Tibial nerve (tissue), 4 donors: Measurements from ENCODE around the gene PPP6R1. TPM values are rescaled to one million over a fixed set of nuclear protein-coding genes. Genes with fewer than 3 reads are reported as not detected.

Experiments
- DNase-seq, 2 donors: peaks; one replicate each; pipeline ENCODE4 v3.0.0-alpha.2; 2019; ENCODE audit warnings: low spot score in 2 of 2
- H3K27ac ChIP-seq, 4 donors: fragments of 200-600 bp; sonication (generic) in 3 of 4; one replicate each; pipeline ENCODE4 v1.5.1; 2017 to 2019; ENCODE audit warnings: mild to moderate bottlenecking in 1 of 4
- H3K27me3 ChIP-seq, 2 donors: fragments of 200-600 bp; sonication (generic) in 1 of 2; one replicate each; pipeline versions ENCODE4 v1.5.1 to v1.6.0; 2017 to 2019
- H3K36me3 ChIP-seq, 3 donors: fragments of 200-600 bp; sonication (generic); one replicate each; pipeline ENCODE4 v1.5.1; 2018 to 2019
- H3K4me1 ChIP-seq, 4 donors: fragments of 200-600 bp; sonication (generic) in 3 of 4; one replicate each; pipeline ENCODE4 v1.5.1; 2017 to 2019
- H3K4me3 ChIP-seq, 4 donors: fragments of 200-600 bp; sonication (generic) in 3 of 4; one replicate each; pipeline ENCODE4 v1.5.1; 2017 to 2019; ENCODE audit warnings: mild to moderate bottlenecking in 1 of 4, moderate library complexity in 1 of 4
- H3K9me3 ChIP-seq, 4 donors: fragments of 200-600 bp; sonication (generic) in 3 of 4; one replicate each; pipeline ENCODE4 v1.5.1; 2017 to 2019
- EP300 ChIP-seq, 2 donors: sonication (generic); formaldehyde crosslinking; IDR thresholded peaks; one replicate each; pipeline ENCODE4 v1.6.1; 2017; ENCODE audit warnings: antibody characterized with exemption in 2 of 2, mild to moderate bottlenecking in 1 of 2
- POLR2A ChIP-seq, 2 donors: fragments of 450-650 bp; IDR thresholded peaks; one replicate each; pipeline ENCODE4 v1.6.1; 2017; ENCODE audit warnings: antibody characterized with exemption in 2 of 2, mild to moderate bottlenecking in 2 of 2, moderate library complexity in 2 of 2
- WGBS, 2 donors: methylation state at CpG; one replicate each; pipeline ENCODE4 v1.1.5; 2018; 5-methylcytosine and 5-hydroxymethylcytosine counted together
- total RNA-seq, 4 donors: library from RNA; depleted of rRNA; stranded (reverse); fragments of >200 nt; gene quantifications; one replicate each; pipeline ENCODE4 v1.1.0, GENCODE V29; 2016
- TF ChIP-seq, protein P1 (sequence below), 5 experiments: fragments of 200-600 bp in 3 of 5; fragments of 450-650 bp in 2 of 5; sonication (generic) in 3 of 5; IDR thresholded peaks; one replicate each; pipeline ENCODE4 v1.5.1; 2016 to 2019; ENCODE audit warnings: antibody characterized with exemption in 5 of 5, mild to moderate bottlenecking in 3 of 5, moderate library complexity in 2 of 5

PPP6R1 gene
- total RNA-seq, 4 donors from 2014 or later, result 35.4 to 56.7 (median 40.7) TPM

DNA sequence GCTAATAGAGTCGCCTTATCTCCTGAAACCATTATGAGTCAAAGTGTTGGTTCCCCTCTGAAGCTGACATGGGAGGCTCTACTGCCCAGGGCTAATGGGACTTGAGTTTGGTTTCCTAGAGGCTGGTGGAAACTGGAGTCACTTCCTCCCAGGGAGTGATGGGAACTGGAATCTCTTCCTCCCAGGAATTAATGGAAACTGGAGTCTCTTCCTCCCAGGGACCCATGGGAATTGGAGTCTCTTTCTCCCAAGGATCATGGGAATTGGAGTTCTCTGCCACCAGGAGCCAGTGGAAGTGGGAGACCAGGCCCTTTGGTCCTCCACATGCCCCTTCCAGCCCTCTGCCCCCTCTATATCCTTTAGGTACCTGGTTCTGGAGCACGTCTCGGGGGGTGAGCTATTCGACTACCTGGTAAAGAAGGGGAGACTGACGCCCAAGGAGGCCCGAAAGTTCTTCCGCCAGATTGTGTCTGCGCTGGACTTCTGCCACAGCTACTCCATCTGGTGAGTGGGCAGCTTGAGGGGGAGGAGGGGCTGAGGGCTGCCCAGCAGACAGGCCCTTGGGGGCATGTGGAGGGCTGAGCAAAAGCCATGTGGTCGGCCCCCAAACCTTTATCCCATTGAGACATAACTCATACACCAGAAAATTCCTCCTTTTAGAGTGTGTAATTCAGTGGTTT is 30.4 kb upstream of the PPP6R1 start:
- DNase-seq, result no peak
- TF ChIP-seq EP300 (IDR thresholded peaks at IDR 0.05) (no peak), POLR2A (IDR thresholded peaks at IDR 0.05) (no peak)
- TF ChIP-seq, protein P1, sequence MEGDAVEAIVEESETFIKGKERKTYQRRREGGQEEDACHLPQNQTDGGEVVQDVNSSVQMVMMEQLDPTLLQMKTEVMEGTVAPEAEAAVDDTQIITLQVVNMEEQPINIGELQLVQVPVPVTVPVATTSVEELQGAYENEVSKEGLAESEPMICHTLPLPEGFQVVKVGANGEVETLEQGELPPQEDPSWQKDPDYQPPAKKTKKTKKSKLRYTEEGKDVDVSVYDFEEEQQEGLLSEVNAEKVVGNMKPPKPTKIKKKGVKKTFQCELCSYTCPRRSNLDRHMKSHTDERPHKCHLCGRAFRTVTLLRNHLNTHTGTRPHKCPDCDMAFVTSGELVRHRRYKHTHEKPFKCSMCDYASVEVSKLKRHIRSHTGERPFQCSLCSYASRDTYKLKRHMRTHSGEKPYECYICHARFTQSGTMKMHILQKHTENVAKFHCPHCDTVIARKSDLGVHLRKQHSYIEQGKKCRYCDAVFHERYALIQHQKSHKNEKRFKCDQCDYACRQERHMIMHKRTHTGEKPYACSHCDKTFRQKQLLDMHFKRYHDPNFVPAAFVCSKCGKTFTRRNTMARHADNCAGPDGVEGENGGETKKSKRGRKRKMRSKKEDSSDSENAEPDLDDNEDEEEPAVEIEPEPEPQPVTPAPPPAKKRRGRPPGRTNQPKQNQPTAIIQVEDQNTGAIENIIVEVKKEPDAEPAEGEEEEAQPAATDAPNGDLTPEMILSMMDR (IDR thresholded peaks at IDR 0.05), result no peak
- no peak overlapping the region for H3K4me3 ChIP-seq
- H3K27me3 ChIP-seq, result no peaks in the 10 kb centered on the region
- peaks cover 0 to 21% (median 2%) of the 10 kb centered on the region in 4 donors for H3K4me1 ChIP-seq
- peaks cover 0 to 10% (median 0%) of the 10 kb centered on the region in 3 donors for H3K36me3 ChIP-seq
- H3K9me3 ChIP-seq, result no peaks in the 10 kb centered on the region
- no peak overlapping the region for H3K27ac ChIP-seq
- WGBS, 2 donors, result 76 to 92% methylated on average over 3 to 8 of the region's 9 CpGs

DNA sequence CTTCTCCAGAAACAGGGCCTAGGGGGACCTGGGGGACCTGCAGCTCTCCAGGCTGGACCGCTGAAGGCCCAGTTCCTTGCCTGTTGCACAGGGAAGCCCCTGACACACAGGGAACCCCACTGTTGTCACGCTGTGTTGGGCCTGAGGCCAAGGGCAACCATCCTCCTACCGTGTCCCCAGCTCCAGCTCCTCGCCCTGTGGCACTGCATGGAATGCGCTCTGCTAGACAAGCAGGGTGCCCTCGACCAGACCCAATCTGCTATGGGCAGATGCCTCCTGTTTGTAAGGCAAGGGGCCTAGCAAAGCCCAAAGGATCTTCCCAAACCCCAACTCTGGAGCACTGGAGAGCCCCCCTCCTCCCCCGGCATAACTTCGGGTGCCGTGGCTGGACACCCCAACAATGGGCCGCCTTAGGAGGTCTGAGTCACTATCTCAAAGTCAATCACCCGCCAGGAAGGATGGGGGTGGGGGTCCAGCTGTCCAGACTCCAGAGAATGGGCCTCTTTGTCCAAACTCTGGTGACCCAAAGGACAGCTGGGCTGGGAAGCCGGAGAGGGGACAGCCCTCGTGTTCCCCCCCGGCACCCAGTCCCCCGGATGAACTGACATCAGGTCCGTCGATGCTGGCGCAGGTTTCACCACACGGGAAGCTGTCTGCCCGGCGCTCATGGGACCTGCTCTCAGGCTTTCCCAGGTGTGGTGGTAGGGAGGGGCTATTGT is 28.7 kb upstream of the PPP6R1 start:
- Histone ChIP-seq H3K27ac (peak overlapping the region in 3 of 4 donors; percentile 19 to 65 (median 49)), H3K27me3 (peaks cover 0 to 4% of the 10 kb centered on the region in 2 donors), H3K4me1 (peaks cover 0 to 31% (median 2%) of the 10 kb centered on the region in 4 donors), H3K9me3 (no peaks in the 10 kb centered on the region), H3K4me3 (no peak overlapping the region), H3K36me3 (no peaks in the 10 kb centered on the region)
- 48 to 49% methylated on average over 9 to 17 of the region's 21 CpGs for WGBS, 2 donors
- no peak for DNase-seq
- no peak for TF ChIP-seq EP300 (IDR thresholded peaks at IDR 0.05)
- TF ChIP-seq, protein P1 (IDR thresholded peaks at IDR 0.05), result no peak
- no peak for TF ChIP-seq POLR2A (IDR thresholded peaks at IDR 0.05)

DNA sequence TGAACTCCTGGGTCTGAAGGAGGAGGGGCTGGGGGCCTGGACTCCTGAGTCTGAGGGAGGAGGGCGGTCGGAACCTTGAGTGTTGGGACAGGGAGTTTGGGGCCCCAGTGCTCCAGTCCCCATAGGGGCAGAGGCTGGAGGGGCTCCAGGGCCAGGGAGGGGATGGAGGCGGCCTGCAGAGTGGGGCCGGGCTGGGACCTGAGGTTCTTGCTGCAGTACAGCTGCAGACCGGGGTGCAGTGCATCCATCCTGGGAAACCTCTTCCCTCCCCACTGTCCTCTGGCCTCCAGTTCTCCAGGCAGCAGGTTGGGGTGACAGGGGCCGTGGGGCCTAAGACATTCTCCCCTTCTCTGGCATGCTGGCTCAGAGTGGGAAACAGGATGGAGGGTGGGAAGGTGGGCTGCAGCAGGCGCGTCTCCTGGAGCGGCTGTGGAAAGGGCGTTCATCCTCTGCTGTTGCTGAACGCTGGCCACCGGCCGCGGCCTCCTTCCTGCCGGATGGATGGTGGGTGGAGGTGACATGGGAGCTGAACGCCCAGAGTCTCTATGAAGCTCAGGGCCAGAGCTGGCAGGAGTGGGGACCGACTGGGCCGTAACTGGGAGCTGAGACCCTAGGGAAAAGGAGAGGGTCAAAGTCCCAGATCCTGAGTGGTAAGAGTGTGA is 26.5 kb upstream of the PPP6R1 start:
- no peak for DNase-seq
- Histone ChIP-seq H3K4me3 (peak overlapping the region in 1 of 4 donors; percentile 70), H3K27me3 (peaks cover 0 to 4% of the 10 kb centered on the region in 2 donors), H3K4me1 (peaks cover 0 to 37% (median 6%) of the 10 kb centered on the region in 4 donors), H3K27ac (peak overlapping the region in 3 of 4 donors; percentile 85 to 92 (median 91)), H3K9me3 (no peaks in the 10 kb centered on the region), H3K36me3 (no peaks in the 10 kb centered on the region)
- TF ChIP-seq EP300 (IDR thresholded peaks at IDR 0.05), result no peak
- no peak for TF ChIP-seq POLR2A (IDR thresholded peaks at IDR 0.05)
- TF ChIP-seq, protein P1 (IDR thresholded peaks at IDR 0.05), result no peak
- WGBS, 2 donors, result 22 to 32% methylated on average over 17 to 18 of the region's 18 CpGs

DNA sequence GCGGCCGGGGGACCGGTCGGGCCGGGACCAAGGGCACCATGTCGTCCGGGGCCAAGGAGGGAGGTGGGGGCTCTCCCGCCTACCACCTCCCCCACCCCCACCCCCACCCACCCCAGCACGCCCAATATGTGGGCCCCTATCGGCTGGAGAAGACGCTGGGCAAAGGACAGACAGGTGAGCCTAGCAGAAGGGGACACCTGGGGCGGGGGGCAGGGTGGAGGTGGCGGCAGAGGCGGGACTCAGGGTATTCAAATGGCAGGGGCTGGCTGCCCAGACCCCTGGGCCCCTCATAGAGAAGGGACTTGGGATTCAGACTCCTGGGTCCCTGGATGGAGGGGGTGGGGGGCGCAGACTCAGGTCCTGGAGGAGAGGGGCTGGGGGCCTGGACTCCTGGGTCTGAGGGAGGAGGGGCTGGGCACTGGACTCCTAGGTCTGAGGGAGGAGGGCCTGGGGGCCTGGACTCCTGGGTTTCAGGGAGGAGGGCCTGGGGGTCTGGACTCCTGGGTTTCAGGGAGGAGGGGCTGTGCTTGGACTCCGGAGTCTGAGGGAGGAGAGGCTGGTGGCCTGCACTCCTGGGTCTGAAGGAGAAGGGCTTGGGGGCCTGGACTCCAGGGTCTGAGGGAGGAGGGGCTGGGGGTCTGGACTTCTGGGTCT is 25.7 kb upstream of the PPP6R1 start:
- H3K27ac ChIP-seq, result peak overlapping the region; percentile 76 to 92 (median 88)
- no peaks in the 10 kb centered on the region for H3K9me3 ChIP-seq
- no peaks in the 10 kb centered on the region for H3K36me3 ChIP-seq
- peak overlapping the region; percentile 22 to 70 (median 44) for H3K4me3 ChIP-seq
- no peak for DNase-seq
- TF ChIP-seq POLR2A (IDR thresholded peaks at IDR 0.05), result no peak
- TF ChIP-seq, protein P1 (IDR thresholded peaks at IDR 0.05), result no peak
- TF ChIP-seq EP300 (IDR thresholded peaks at IDR 0.05), result no peak
- WGBS, 2 donors, result 16 to 29% methylated on average over 2 to 12 of the region's 16 CpGs
- peaks cover 0 to 4% of the 10 kb centered on the region in 2 donors for H3K27me3 ChIP-seq
- peaks cover 0 to 40% (median 7%) of the 10 kb centered on the region in 4 donors for H3K4me1 ChIP-seq
